Endothelial cell of umbilical vein (primary cell): ENCODE data around the gene TRIM25. TPM values are rescaled to one million over a fixed set of nuclear protein-coding genes. Genes with fewer than 3 reads are reported as not detected.

ENCODE experiments used
- BruUV-seq: library from RNA; stranded (reverse); fragments of 400-500 nt; replicated peaks from 2 replicates; lab custom pipeline; 2021; lab: Mats Ljungman, UMichigan
- CTCF ChIA-PET: fragments of 300-600, 350-600 bp; sonication (Branson Sonifier 250); formaldehyde crosslinking; loops from one replicate; lab custom pipeline; 2021; ENCODE audit warnings: antibody characterized with exemption, inconsistent platforms; lab: Charles Lee
- POLR2A ChIA-PET: fragments of 300-600, 350-600 bp; sonication (Branson Sonifier 250); formaldehyde crosslinking; loops from one replicate; lab custom pipeline; 2021; ENCODE audit warnings: antibody characterized with exemption, inconsistent platforms; lab: Charles Lee
- DNase-seq: peaks from one replicate; pipeline ENCODE4 v3.0.0-alpha.2; 2011; ENCODE audit warnings: low read depth, low spot score
- FAIRE-seq: peaks from 2 replicates; lab custom pipeline; 2011; peaks lifted over from hg19 to GRCh38; lab: Jason Lieb, UNC
- H2AFZ ChIP-seq: 2 replicates; pipeline ENCODE4 v1.6.0; 2012; ENCODE audit warnings: low read depth, low read length, control low read depth, inconsistent platforms
- H3K27ac ChIP-seq: 2 replicates; pipeline ENCODE4 v1.5.1; 2011; ENCODE audit warnings: low read depth, mild to moderate bottlenecking, control low read depth, low read length, moderate library complexity; ENCODE audit not compliant: insufficient read depth
- H3K27me3 ChIP-seq, 2 experiments: 2 replicates each; pipeline versions ENCODE4 v1.6.0 to v1.6.1; 2011; ENCODE audit warnings: low read length in 2 of 2, mixed read lengths in 1 of 2; ENCODE audit not compliant: control insufficient read depth in 2 of 2, insufficient read depth in 2 of 2
- H3K36me3 ChIP-seq, 2 experiments: 2 replicates in 1 of 2; 3 replicates in 1 of 2; pipeline ENCODE4 v1.5.1; 2011; ENCODE audit warnings: low read length in 2 of 2, mild to moderate bottlenecking in 1 of 2, moderate library complexity in 1 of 2; ENCODE audit not compliant: control insufficient read depth in 2 of 2, insufficient read depth in 2 of 2; ENCODE audit errors: extremely low read depth in 1 of 2
- H3K4me1 ChIP-seq: 3 replicates; pipeline ENCODE4 v1.5.1; 2011; ENCODE audit warnings: mild to moderate bottlenecking, low read length; ENCODE audit not compliant: control insufficient read depth, insufficient read depth; ENCODE audit errors: extremely low read depth
- H3K4me2 ChIP-seq: 2 replicates; pipeline ENCODE4 v1.6.1; 2011; ENCODE audit warnings: low read length, control low read depth, mixed read lengths; ENCODE audit not compliant: insufficient read depth
- H3K4me3 ChIP-seq, 3 experiments: fragments of 200-600 bp in 1 of 3; sonication (generic), shearing (Covaris generic) in 1 of 3; replicated peaks in 1 of 3; 2 replicates each; pipeline ENCODE4 v1.5.1; 2011 to 2016; ENCODE audit warnings: control low read depth in 3 of 3, low read length in 3 of 3, mild to moderate bottlenecking in 2 of 3, inconsistent platforms in 1 of 3, low read depth in 1 of 3, moderate library complexity in 1 of 3; ENCODE audit not compliant: insufficient read depth in 1 of 3
- H3K79me2 ChIP-seq: 2 replicates; pipeline ENCODE4 v1.6.0; 2012; ENCODE audit warnings: low read length, inconsistent platforms; ENCODE audit not compliant: control insufficient read depth, insufficient read depth
- H3K9ac ChIP-seq: replicated peaks from 2 replicates; pipeline ENCODE3; 2011; ENCODE audit warnings: low read length, control low read depth; ENCODE audit not compliant: insufficient read depth; ENCODE audit errors: extremely low read depth
- H3K9me1 ChIP-seq: replicated peaks from 3 replicates; pipeline ENCODE4 v1.6.0; 2011; ENCODE audit warnings: mild to moderate bottlenecking, low read length; ENCODE audit not compliant: control insufficient read depth, insufficient read depth; ENCODE audit errors: extremely low read depth
- H3K9me3 ChIP-seq: replicated peaks from 2 replicates; pipeline ENCODE4 v1.5.1; 2012; ENCODE audit warnings: low read length, inconsistent platforms; ENCODE audit not compliant: control insufficient read depth, insufficient read depth
- H4K20me1 ChIP-seq: replicated peaks from 2 replicates; pipeline ENCODE3; 2011; ENCODE audit warnings: mild to moderate bottlenecking, low read length; ENCODE audit not compliant: control insufficient read depth, insufficient read depth; ENCODE audit errors: extremely low read depth
- EZH2 ChIP-seq: IDR thresholded peaks from 2 replicates; pipeline ENCODE4 v1.6.1; 2012; ENCODE audit warnings: borderline replicate concordance, low read depth, mild to moderate bottlenecking, moderate library complexity, low read length, inconsistent platforms; ENCODE audit not compliant: severe bottlenecking
- FOS ChIP-seq: IDR thresholded peaks from 2 replicates; pipeline ENCODE4 v1.6.1; 2011; ENCODE audit warnings: mild to moderate bottlenecking, low read length, moderate library complexity, borderline replicate concordance; ENCODE audit not compliant: insufficient read depth
- GATA2 ChIP-seq: IDR thresholded peaks from 2 replicates; pipeline ENCODE4 v1.7.0; 2011; ENCODE audit warnings: low read depth, mild to moderate bottlenecking, moderate library complexity, mixed read lengths, low read length; ENCODE audit not compliant: insufficient read length, insufficient read depth
- JUN ChIP-seq: IDR thresholded peaks from 2 replicates; pipeline ENCODE4 v1.6.1; 2011; ENCODE audit warnings: borderline replicate concordance, low read depth; ENCODE audit not compliant: insufficient read length, insufficient read depth
- MAX ChIP-seq: IDR thresholded peaks from 2 replicates; pipeline ENCODE4 v1.6.1; 2011; ENCODE audit not compliant: insufficient read depth, insufficient read length
- MYC ChIP-seq: IDR thresholded peaks from one replicate; pipeline ENCODE4 v1.6.1; 2011; ENCODE audit warnings: mild to moderate bottlenecking, low read depth, low read length
- POLR2A ChIP-seq: IDR thresholded peaks from 2 replicates; pipeline ENCODE4 v1.6.1; 2012; ENCODE audit warnings: low read depth, mild to moderate bottlenecking, control low read depth, low read length
- POLR2AphosphoS5 ChIP-seq: IDR thresholded peaks from 2 replicates; pipeline ENCODE4 v1.6.1; 2012; ENCODE audit warnings: low read depth, mild to moderate bottlenecking, control low read depth, low read length, moderate library complexity; ENCODE audit not compliant: insufficient read depth
- dilution Hi-C: fragments of 300-500 bp; cut with MboI; formaldehyde crosslinking; loops from one replicate; pipeline ENCODE4 v1.15.0; 2019; ENCODE audit warnings: low sequenced_read_pairs; ENCODE audit not compliant: extremely low pct_ligation_motif_present
- intact Hi-C: fragments of 100-400 bp; cut with micrococcal nuclease; formaldehyde crosslinking; loops from one replicate; pipeline ENCODE4 v1.10.0; 2022
- polyA plus RNA-seq, 4 experiments: library from polyadenylated mRNA; depleted of rRNA in 3 of 4; stranded (reverse) in 3 of 4; unstranded in 1 of 4; fragments of >200 nt; gene quantifications; 2 replicates each; pipeline versions ENCODE4 v1.2.1 to v1.2.3, GENCODE V29; 2011 to 2012; ENCODE audit warnings: missing spikeins in 1 of 4
- total RNA-seq: library from RNA; stranded (reverse); gene quantifications from 2 replicates; pipeline ENCODE4 v1.2.3, GENCODE V29; 2021
- TF ChIP-seq, protein P1 (sequence below), 2 donors: IDR thresholded peaks; 1 replicate in 1 of 2; 2 replicates in 1 of 2; pipeline ENCODE4 v1.5.1; 2011; ENCODE audit warnings: low read length in 2 of 2, mild to moderate bottlenecking in 2 of 2, moderate library complexity in 2 of 2, control low read depth in 1 of 2, inconsistent platforms in 1 of 2, low read depth in 1 of 2; ENCODE audit not compliant: insufficient read depth in 1 of 2; ENCODE audit errors: extremely low read depth in 1 of 2

TRIM25 gene
- total and polyA plus RNA-seq, 2 donors (not counting 3 experiments of a cell fraction or from before 2014, with no cell fraction given), result 42.8 to 98.4 TPM

GRCh38 chr17:56896968-56897359 is 16.9 kb downstream of the TRIM25 start:
- dilution Hi-C loops, result no loop called here

More at GRCh38 chr17:56896968-56897359, 16.9 kb downstream of the TRIM25 start:
- no peak for DNase-seq
- FAIRE-seq, result no peak
- Histone ChIP-seq H3K27ac (no peak overlapping the region), H3K4me3 (no peak overlapping the region), H3K9ac (no peak overlapping the region), H3K4me1 (peaks cover 19% of the 10 kb centered on the region), H3K36me3 (peaks cover 17 to 51% of the 10 kb centered on the region in 2 experiments), H3K9me3 (no peaks in the 10 kb centered on the region), H4K20me1 (no peaks in the 10 kb centered on the region), H2AFZ (no peak overlapping the region), H3K4me2 (no peak overlapping the region), H3K27me3 (no peaks in the 10 kb centered on the region), H3K79me2 (peaks cover 8% of the 10 kb centered on the region), H3K9me1 (no peaks in the 10 kb centered on the region)
- BruUV-seq, result no TSS peak
- no peak for TF ChIP-seq GATA2
- TF ChIP-seq JUN, result no peak
- TF ChIP-seq FOS, result no peak
- no peak for TF ChIP-seq EZH2
- no peak for TF ChIP-seq MYC
- no peak for TF ChIP-seq MAX
- TF ChIP-seq POLR2A, result no peak
- TF ChIP-seq, protein P1, sequence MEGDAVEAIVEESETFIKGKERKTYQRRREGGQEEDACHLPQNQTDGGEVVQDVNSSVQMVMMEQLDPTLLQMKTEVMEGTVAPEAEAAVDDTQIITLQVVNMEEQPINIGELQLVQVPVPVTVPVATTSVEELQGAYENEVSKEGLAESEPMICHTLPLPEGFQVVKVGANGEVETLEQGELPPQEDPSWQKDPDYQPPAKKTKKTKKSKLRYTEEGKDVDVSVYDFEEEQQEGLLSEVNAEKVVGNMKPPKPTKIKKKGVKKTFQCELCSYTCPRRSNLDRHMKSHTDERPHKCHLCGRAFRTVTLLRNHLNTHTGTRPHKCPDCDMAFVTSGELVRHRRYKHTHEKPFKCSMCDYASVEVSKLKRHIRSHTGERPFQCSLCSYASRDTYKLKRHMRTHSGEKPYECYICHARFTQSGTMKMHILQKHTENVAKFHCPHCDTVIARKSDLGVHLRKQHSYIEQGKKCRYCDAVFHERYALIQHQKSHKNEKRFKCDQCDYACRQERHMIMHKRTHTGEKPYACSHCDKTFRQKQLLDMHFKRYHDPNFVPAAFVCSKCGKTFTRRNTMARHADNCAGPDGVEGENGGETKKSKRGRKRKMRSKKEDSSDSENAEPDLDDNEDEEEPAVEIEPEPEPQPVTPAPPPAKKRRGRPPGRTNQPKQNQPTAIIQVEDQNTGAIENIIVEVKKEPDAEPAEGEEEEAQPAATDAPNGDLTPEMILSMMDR (IDR thresholded peaks at IDR 0.05; ENCODE audit: extremely low read depth in 1 of 2, insufficient read depth in 1 of 2, low read depth in 1 of 2, low read length in 2 of 2), result no peak
- no peak for TF ChIP-seq POLR2AphosphoS5
- ChIA-PET CTCF (no interaction called here), POLR2A (interaction anchor here (0.7 kb wide), 1 partner anchor 1074 kb away, joined by 3 read pairs; no protein-coding TSS in a partner anchor)
- intact Hi-C loops, result no loop called here
